IPS DF 4.7 (cell line): ENCODE data around the gene LEMD2.
"Not testable (repeated sequence)": the region's sequence is repeated elsewhere in the genome, so short reads cannot be mapped to it uniquely, and the experiment has no call there.

Experiments used
- DNase-seq: peaks from one replicate; pipeline ENCODE4 v3.0.0-alpha.2; 2013; ENCODE audit warnings: low spot score; ENCODE audit errors: extremely low read depth

LEMD2 gene

DNA sequence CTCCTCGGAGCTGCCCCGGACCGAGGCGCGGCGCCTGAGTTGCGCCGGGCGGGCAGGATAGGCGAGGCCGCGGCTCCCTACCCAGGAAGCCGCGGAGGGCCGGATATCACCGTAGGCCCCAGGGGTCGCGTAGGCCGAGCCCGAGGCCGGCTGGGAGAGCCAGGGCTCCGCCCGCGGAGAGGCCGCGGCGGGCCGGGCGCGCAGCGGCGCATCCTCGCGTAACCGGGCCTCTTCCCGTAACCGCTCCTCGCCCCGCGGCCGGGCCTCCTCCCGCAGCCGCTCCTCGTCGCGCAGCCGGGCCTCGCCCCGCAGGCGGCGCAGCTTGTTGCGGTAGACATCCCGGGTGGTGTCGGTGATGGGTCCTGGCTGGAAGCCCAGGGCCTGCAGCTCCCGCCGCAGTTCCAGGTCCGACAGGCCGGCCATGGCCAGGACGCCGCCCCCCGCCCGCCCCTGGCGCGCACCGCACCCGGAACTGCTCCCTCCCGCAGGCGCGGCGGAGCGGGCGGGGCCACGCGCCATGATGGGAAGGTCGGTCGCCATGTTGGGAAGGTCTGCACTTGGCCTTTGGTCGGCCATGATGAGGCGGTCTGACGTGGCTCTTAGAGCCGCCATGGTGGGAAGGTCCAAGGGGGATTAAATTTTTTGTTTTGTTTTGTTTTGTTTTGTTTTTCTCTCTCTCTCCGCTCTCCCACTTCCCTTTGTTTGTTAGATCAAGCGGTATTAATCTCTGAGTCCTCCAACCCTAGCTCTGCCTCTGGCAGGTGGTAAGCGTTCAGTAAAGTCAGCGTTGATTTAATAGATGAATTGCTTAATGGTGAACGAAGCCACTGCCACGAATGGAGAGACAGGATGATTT is at the start of gene LEMD2:
Gene LEMD2 (minus strand): TSS at position 437 of the 856 bp plus-strand sequence. CDS start 14 bp downstream, at position 423.
- DNase-seq, result no peak

DNA sequence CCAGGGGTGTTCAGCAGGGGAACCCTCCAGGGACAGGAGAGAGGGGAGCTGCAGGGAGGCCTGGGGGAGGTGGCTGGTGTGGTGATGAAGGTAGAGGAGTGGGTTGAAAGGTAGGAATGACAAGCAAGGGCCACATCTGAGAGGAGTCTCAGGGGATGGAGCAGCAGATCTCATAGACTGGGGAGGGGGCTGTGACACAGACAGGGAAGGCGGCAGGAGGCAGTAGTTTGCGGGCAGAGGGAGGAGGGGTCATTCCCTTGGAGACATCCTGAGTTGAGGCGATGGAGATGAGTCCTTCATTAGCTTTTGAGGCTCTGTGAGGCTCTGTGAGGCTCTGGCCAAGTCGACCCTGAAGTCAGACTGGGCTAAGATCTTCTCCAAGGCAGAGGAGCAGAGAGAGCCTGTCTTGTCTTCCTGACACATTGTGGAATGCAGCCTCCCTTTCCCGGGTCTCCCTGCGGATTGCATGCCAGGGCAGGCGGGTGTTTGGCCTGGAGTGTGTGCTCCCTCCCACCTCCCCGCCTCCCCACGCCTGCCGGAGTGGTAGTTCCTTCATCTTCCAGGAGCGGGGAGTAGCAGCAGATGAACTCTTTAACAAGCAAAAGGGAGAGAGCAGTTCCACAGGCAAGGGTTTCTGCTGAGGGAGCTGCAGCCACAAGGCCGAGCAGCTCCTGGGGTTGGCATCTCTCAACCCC is 49.2 kb upstream of the LEMD2 start:
- no peak for DNase-seq

DNA sequence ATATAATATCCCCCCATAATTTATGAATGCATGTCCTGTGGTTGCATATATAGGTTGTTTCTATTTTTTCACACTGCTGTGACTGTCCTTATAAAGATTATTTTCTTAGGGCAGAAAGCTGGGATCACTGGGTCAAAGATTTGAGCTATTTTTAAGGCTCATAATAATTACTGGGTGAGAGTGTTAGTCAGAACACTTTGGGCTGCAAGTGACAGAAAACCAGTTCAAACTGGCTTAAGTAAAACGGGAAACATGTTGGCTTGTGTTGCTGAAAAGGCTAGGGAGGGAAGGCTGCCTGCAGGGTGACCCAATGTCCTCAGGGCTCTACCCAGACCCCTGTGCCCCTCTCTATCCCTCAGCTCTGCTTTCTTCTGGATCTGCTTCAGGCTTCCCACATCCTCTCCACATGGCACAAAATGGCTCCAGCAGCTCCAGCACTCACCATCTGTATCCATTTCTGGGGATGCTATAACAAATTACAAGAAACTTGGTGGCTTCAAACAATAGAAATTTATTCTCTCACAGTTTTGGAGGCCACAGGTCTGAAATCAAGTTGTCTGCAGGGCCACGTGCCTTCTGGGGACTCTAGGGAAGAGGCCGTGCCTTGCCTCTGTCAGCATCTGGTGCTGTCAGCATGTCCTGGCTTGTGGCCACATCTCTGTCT is 48.0 kb upstream of the LEMD2 start:
- DNase-seq, result no peak

DNA sequence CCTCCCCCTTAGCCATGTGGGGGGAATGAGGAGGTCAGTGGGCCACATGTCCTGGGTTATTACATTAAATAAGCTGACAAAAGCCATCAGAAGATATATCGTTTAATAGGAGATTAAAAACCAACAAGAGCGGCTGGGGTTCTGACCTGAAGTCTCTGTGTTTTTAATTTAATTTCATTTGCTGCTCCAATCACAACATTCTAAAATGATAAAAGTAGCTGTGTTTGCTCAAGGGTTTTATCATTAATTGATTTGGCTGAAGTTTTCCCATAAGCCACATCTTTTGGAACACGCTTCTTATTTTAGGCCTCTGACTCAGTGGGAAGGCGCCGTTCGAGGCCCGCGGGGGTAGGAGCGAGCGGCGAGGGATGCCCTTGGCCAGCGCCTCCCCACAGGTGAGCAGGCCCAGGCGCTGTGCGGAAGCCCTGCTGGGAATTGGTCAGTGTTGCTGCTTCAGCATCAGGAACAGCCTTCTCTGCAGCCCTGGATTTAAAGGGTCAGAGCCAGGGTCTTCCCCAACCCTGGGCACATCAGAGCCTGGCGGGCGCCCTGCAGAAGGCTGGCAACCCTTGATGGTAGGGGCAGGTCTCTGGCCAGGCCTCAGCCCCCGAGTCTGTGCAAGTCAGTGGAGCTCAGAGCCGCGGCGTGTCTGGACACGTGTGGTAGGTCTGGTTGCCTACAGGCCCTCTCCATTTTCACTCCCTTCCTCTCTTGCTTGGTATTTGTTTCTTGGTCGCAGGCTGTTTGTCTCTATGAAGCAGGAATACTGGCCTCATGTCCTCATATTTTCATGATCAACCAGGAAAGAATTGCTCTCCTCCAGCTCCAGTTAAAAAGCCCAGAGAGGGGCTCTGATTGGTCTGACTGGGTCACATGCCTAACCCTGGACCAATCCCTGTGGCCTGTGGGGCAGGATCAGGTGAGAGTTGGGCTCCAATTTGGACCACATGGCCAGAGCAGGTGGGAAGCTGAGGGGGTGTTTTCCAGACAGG is 45.8 kb upstream of the LEMD2 start:
- DNase-seq, result no peak

DNA sequence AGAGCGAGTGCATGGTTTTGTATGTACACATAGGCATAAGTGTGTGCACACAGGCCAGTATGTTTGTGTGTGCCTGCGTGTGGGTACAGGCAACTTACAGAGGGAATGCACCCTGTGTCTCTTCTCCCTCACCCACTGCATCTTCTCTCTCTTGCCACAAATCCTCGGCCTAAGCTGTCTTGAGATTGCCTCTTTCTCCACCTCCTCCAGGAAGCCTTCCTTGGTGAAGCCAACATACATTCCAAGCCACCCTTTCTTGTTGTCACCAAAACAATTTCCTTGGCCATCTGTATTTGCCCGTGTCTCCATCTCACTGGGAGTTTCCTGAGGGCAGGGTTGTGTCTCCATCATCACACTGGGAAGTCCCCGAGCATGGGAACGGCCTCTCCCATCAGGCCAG is 44.7 kb upstream of the LEMD2 start:
- DNase-seq, result no peak

DNA sequence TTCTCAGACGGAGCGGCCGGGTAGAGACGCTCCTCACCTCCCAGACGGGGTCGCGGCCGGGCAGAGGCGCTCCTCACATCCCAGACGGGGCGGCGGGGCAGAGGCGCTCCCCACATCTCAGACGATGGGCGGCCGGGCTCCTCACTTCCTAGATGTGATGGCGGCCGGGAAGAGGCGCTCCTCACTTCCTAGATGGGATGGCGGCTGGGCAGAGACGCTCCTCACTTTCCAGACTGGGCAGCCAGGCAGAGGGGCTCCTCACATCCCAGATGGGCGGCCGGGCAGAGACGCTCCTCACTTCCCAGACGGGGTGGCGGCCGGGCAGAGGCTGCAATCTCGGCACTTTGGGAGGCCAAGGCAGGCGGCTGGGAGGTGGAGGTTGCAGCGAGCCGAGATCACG is 43.9 kb upstream of the LEMD2 start:
- not testable (repeated sequence) for DNase-seq

DNA sequence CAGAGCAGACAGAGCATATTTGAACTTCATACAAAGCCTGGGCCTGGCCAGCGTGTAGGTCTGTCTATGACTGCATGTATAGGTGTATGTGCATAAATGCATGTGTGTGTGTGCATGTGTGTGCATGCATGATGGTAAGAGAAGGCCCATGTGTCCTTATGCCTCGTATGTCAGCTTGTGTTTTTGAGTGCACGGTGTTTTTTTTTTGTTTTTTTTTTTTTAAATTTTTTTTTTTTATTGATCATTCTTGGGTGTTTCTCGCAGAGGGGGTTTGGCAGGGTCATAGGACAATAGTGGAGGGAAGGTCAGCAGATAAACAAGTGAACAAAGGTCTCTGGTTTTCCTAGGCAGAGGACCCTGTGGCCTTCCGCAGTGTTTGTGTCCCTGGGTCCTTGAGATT is 42.8 kb upstream of the LEMD2 start:
- DNase-seq, result not testable (repeated sequence)

DNA sequence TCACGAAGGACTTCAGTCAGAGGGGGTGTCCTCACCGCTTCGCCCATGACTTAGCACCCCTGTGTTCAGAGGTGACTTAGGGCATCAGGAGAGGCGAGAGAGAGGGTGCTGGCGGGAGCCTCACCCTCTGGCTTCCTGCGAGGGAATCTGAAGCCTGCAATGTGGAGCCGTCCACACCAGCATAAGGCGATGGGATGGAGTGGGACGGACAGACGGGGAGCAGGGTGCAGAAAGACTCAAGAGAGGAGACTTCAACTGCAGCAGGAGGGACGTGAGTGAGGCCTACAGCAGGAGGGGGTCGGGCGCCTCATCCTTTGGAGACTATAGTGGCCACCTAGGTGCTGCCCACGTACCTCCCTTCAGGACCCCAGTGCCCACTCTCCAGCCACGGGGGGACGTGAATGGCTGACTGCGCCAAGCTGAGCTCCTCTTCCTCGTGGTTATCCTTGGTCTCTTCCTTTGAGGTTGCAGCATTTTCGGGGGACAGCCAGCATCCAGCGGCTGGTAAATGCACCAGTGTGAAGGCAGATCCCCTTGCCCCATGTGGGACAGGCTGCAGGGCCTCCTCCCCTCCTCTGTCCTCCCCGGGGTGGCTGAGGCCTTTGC is 41.8 kb upstream of the LEMD2 start:
- DNase-seq, result no peak

DNA sequence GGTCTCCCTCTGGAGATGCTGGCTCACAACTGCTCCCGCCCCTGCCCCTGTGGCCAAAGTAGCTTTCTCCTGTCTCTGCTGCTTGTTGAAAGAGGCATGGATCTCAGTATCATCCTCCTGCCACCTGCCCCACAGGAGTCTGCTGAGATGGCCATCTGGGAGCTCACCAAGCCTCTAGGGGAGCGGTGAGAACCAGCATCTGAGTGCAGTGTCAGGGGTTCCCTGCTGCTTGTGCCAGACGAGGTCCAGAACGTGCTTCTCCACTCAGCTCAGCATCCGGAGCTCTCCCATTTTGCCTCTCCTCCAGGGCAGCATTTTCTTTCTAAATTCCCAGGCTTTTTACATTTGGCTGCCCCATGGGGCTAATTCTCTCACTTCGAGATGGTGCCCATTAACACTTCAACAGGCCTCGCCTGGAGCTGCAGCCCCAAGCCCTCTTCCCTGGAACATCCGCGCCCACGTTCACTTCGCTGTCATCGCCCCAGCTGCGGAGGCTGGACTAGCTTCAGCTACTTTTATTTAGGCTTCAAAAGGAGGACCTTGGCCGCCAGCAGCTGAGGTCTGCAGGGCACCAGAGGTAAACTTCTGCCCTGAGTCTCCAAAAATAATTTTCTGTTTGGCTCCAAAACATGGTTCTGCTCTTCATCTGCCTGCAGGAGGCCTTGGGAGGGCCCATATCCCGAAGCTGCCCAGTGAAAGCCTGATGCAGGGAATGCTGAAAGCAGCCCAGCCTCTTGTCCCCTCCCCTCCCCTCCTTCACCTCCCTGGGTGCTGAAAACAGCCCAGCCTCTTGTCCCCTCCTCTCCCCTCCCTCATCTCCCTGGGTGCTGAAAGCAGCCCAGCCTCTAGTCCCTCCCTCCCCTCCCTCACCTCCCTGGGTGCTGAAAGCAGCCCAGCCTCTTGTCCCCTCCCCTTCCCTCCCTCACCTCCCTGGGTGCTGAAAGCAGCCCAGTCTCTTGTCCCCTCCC is 40.1 kb upstream of the LEMD2 start:
- DNase-seq, result no peak

DNA sequence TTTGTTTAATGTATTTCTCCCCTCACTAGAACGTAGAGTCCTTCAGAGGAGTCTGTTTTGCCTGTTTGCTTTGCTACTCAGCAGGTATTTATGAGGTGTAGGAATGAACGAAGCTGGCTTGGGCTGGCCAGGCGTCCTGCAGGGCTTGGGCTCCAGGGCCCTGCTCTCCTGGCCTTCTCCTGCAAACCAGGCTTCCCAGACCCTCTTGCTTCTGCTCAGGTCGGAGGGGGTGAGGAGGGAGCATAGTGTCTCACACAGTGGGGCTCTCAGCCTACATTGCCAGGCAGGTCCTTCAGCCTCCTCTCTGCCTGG is 39.5 kb upstream of the LEMD2 start:
- DNase-seq, result no peak

DNA sequence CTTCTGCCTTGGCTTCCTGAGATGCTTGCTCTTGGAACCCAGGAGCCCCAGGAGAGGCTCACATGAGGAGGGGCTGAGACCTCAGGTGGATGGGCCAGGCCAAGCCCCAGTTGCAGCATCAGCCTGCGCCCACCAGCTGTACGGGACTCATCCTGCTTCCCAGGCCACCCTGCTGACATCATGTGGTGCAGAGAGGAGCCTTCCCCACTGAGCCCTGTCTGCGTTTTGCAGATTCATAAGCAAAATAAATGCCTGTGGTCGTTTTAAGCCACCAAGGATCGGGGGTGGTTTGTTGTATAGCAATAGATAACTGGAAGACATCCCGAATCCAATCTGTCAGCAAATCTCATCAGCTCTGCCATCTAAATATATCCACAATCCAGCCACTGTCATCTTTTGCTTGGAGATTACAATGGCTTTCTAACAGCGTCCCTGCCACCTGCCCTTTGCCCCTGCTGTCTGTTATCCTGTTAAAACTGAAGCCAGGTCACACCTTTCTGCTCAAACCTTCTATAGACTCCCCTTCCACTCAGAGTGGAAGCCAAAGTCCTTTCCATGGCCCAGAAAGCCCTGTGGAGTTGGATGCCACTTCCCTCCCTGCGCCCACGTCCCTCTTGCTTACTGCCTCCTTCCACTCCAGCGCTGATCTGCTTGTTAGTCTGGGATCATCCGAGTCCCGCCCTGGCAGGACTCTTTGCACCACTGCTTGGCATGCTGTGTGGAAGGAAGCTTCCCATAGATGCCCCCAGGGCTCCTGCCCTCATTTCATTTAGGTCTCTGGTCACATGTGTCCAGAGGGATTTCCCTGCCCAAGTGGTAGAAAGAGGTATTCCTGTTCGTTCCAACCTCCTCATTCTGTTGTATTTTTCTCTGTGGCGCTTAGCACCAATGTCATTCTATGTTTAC is 38.9 kb upstream of the LEMD2 start:
- no peak for DNase-seq

DNA sequence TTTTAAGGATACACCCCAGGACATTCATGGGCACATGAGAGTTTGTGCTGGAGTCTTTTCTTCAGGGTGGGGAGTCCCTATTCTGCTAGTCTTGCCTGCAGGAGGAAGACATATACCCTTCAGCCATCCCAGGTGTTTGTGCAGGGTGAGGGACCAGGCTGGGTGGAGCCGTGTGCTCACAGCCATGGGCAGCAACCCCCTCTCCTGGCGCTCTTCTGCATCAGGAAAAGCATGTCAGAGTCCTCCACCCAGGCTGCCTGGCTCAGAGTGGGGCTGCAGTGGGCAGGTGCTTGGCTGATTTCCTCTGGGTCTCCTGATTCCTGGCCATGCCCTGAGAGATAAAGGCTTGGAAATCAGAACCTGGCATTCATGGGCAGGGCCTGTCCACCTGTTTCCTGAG is 37.6 kb upstream of the LEMD2 start:
- DNase-seq, result no peak

DNA sequence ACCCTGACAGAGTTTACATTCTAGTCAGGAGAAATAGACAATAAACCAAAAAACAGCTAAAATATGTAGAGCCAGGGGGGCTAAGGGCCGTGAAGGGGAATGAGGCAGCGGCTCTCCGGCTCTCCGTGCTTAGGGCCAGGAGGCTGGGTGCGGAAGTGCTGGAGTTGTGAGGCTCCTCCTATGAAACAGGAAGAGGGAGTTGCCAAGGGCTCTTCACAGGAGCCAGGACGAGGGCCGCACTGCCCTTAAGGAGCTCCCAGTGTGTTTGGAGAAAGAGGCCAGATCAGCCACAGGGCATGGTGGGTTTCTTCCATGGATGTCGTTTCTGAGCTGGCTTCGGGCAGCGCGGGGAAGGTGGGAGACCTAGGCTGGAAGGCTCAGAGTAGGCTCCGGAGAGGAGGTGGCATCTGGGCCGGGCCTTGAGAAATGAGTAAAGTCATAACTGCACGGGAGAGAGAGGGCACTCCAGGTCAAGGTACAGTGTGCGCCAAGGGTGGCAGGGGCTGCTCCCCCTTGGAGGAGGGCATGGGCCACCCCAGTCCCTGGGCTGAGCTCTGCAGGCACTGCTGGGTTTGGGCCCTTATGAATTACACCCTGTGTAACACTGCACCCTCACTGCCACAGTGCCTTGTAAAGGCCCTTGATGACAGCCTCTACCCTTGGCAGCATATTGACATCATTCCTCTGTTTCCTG is 35.7 kb upstream of the LEMD2 start:
- DNase-seq, result no peak

DNA sequence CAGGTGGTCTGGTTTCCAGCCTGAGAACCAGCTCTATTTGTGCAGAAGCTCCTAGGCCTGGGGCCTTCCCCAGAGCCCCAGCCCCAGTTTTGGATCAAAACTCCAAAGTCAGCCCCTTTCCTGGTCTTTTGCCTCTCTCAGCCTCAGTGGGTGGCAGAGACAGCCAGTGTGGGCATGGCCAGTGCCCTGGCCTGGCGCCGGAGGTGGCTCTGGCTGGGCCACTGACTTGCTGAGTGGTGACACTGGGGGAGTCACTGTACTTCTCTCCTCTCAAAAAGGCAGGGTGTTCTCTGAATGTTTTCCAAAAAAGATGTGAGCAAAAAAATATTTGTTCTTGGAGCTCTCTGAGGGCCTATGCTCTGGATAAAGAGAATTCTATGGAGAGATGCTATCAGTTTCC is 34.9 kb upstream of the LEMD2 start:
- no peak for DNase-seq

DNA sequence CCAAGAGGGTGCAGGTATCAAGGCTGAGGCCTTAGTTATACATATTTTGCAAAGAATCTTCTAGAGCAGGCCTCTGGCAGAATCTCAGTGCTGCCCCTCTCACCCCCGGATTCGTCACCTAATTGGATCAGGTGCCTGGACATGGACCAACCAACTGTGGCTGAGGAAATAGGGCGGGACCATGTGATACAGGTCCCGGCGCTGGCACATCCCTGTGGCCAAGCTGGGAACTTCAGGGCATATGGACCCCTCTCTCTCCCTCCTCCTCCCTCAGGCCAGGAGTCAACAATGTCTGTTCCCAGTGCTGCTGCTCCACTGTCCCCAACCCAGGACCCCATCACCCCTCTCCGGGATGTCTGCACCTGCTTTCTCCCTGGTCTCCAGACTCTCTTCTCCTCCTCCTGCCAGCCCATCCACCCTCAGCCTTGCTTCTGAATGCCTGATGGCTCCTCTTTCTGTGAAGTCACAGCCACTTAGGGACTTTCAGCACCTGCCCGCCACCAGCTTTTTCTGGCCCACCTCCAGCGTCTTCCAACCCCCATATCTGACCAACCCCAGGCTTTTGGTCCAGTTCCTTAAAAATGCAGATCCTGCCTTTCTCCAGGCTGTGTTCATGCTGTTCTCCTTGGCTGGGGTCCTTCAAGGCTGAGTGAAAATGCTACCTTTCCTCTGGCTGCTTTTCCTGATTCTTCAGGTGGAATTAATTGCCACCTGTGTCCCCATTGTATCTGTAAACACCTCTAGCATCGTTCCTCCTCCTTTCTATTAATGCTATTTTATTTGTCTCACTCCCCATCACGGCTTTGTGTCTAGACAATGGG is 33.9 kb upstream of the LEMD2 start:
- peak; percentile 75 for DNase-seq

DNA sequence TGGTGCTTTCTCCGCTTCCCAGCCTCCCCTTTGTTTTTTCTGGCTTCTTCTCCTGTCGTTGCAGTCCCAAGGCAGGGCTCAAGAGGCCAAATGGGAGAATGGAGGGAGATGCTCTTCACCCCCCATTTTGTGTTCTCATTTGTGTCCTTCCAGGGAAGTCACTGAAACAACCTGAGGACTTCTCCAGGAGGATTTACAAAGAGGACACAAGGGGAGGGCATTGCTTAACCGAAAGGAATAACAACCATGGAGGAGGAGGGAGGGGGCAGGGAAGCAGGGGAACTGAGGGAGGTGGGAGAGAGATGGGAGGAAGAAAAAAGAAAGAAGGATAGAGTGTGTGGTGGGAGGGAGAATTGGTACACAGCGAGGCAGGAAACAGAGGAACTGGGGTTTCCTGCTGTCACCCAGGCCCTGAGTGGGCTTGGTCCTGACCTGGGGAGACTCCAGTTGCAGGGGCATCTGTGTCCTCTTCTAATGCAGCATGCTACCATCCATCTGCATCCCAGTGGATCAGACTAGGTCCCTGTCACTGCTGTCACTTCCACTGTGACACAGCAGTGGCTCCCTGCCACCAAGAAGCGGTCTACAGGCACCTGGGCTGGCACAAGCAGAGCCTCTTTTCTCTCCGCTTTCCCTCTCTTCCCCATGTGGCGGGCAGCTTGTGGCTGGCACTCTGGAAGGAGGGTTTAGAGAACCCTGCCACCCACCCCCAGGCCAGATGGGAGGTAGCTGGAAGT is 32.0 kb upstream of the LEMD2 start:
- no peak for DNase-seq
